ENCODE measurements around the gene IVL.

GRCh38 chr1:152909206-152909605, 860 bp downstream of the IVL start:
- TF ChIP-seq CTCF (IDR thresholded peaks at IDR 0.05) (no peak), EP300 (IDR thresholded peaks at IDR 0.05; ENCODE audit: low read depth) (no peak), POLR2AphosphoS5 (IDR thresholded peaks at IDR 0.05) (no peak), POLR2A (IDR thresholded peaks at IDR 0.05) (no peak)
